ENCODE measurements around the gene MINDY4.

MINDY4 gene

GRCh38 chr7:30851651-30852307 is 80.6 kb downstream of the MINDY4 start:
- DNase-seq = no peak

GRCh38 chr7:30852308-30852684 is 81.1 kb downstream of the MINDY4 start:
- DNase-seq = no peak

GRCh38 chr7:30852744-30853288 is 81.6 kb downstream of the MINDY4 start:
- DNase-seq = no peak

GRCh38 chr7:30853576-30853975 is 82.4 kb downstream of the MINDY4 start:
- DNase-seq = no peak

GRCh38 chr7:30855936-30856335 is 84.7 kb downstream of the MINDY4 start:
- no peak for DNase-seq

- no peak for DNase-seq
Measured at GRCh38 chr7:30858576-30858975, 87.4 kb downstream of the MINDY4 start.

GRCh38 chr7:30859202-30859939 is 88.2 kb downstream of the MINDY4 start:
- no peak for DNase-seq

- peak in 1 of 58 donors; percentile 13 for DNase-seq
Measured at GRCh38 chr7:30859940-30860496, 88.8 kb downstream of the MINDY4 start.

- peak in 1 of 58 donors; percentile 5 for DNase-seq
Measured at GRCh38 chr7:30861612-30862011, 90.4 kb downstream of the MINDY4 start.

- no peak for DNase-seq
Measured at GRCh38 chr7:30862995-30863705, 91.9 kb downstream of the MINDY4 start.

- peak in 1 of 58 donors; percentile 22 for DNase-seq
Measured at GRCh38 chr7:30863706-30864035, 92.5 kb downstream of the MINDY4 start.

GRCh38 chr7:30864101-30864500 is 92.9 kb downstream of the MINDY4 start:
- DNase-seq = no peak

- DNase-seq = no peak
Measured at GRCh38 chr7:30865076-30865475, 93.9 kb downstream of the MINDY4 start.

- no peak for DNase-seq
Measured at GRCh38 chr7:30865821-30866220, 94.6 kb downstream of the MINDY4 start.

- no peak for DNase-seq
Measured at GRCh38 chr7:30866939-30867338, 95.7 kb downstream of the MINDY4 start.

- no peak for DNase-seq
Measured at GRCh38 chr7:30867483-30867882, 96.3 kb downstream of the MINDY4 start.

- peak in 25 of 58 donors; percentile 6 to 70 (median 25) for DNase-seq
Measured at GRCh38 chr7:30869794-30870611, 98.8 kb downstream of the MINDY4 start.

- DNase-seq = no peak
Measured at GRCh38 chr7:30870821-30871518, 99.8 kb downstream of the MINDY4 start.

- DNase-seq = no peak
Measured at GRCh38 chr7:30871655-30872054, 100.4 kb downstream of the MINDY4 start.

- DNase-seq = no peak
Measured at GRCh38 chr7:30873207-30873606, 102.0 kb downstream of the MINDY4 start.
